Gastroesophageal sphincter (tissue), 3 donors: ENCODE data around the gene ARID1B.

Experiments
- CTCF ChIP-seq, 4 experiments: fragments of 200-600 bp in 2 of 4; fragments of 450-650 bp in 2 of 4; sonication (generic) in 1 of 4; IDR thresholded peaks; one replicate each; pipeline ENCODE4 v1.5.1; 2017 to 2019; ENCODE audit warnings: antibody characterized with exemption in 4 of 4, mild to moderate bottlenecking in 2 of 4, moderate library complexity in 2 of 4
- POLR2A ChIP-seq, 2 donors: fragments of 450-650 bp; IDR thresholded peaks; one replicate each; pipeline ENCODE4 v1.6.1; 2017; ENCODE audit warnings: antibody characterized with exemption in 2 of 2, mild to moderate bottlenecking in 2 of 2, moderate library complexity in 1 of 2

GRCh38 chr6:157185986-157186385 lies 408.8 kb downstream of the ARID1B start:
- TF ChIP-seq POLR2A (IDR thresholded peaks at IDR 0.05) (no peak), CTCF (IDR thresholded peaks at IDR 0.05) (no peak)
